Anterior cingulate cortex (tissue), 58 donors: ENCODE results near the gene CTTNBP2NL.
"Not testable (repeated sequence)": the region's sequence is repeated elsewhere in the genome, so short reads cannot be mapped to it uniquely, and the experiment has no call there.

Experiments used
- DNase-seq, 58 donors: peaks; one replicate each; lab custom pipeline; 2025; lab: John Stamatoyannopoulos, UW

Gene CTTNBP2NL

DNA sequence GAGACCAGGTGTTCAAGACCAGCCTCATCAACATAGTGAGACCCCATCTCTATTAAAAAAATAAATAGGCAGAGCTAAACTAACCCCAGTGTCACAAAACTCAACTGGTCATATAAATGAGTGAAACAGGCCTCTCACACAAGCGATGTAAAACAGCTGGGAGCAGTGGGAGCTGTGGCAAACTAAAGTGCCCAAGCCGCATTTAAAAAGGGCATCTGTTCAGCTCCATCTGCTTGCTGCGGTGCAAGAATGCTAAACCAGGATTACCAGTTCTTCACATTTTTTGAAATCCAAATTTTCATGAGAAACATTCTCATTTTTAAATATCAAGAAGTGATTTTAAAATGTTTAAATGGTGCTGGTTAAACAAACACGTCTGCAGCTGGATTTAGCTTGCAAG, 62.7 kb downstream of the CTTNBP2NL start:
- peak in 1 of 58 donors; percentile 10 for DNase-seq

- DNase-seq: no peak
Observed at GRCh38 chr1:112460615-112461014, 64.6 kb downstream of the CTTNBP2NL start.

DNA sequence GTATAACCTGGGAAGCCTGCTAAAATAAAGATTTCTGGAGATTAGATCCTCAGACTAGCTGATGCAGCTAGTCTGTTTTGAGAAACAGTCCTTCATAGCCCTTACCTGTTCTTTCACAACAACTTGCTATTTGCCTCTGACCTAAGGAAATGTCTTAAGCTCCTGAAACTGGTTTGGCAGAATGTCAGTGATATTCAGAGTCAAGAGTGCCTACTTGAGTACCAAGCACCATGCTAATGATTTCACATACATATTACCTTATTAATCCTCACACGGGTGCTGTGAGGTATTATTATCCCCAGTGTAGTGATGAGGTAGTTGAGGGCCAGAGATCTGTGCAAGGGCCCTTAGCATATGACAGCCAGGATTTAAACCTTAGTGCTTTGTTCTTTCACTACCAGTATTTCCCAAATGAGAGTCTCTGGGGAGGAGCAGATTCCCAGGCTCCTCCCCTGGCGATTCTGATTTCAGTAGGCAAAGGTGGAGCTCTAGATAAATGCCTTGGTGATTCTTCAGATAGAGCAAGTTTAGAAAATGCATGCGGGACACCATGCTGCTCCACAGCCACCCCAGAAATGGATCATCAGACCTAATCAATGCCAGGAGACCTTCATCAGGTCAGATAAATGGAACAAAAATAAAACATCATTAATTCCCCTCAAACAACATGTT, 65.3 kb downstream of the CTTNBP2NL start:
- DNase-seq: no peak

DNA sequence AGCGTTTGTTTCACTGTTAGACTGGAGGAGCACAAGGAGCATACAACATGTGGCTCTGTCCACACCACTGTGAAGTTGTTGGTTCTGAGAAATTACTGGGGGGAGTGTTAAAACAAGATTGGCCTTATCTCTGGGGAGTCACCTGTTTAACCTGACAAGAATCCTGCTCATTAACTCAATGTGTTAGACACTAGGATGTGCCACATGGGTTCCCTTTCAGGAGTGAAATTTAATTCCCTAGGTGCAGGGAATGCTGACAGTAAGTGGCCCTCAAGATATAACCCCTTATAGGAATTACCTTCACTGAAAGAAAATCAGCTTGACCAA, 66.9 kb downstream of the CTTNBP2NL start:
- no peak for DNase-seq

GRCh38 chr1:112464501-112464900, 68.5 kb downstream of the CTTNBP2NL start:
- DNase-seq: no peak

- DNase-seq: peak in 11 of 58 donors; percentile 3 to 50 (median 23)
Observed at GRCh38 chr1:112465122-112465521, 69.1 kb downstream of the CTTNBP2NL start.

GRCh38 chr1:112466078-112466660, 70.2 kb downstream of the CTTNBP2NL start:
- DNase-seq: peak; percentile 24 to 98 (median 90)

GRCh38 chr1:112470324-112470723, 74.3 kb downstream of the CTTNBP2NL start:
- DNase-seq: not testable (repeated sequence)

GRCh38 chr1:112470966-112471365, 75.0 kb downstream of the CTTNBP2NL start:
- DNase-seq: no peak

- no peak for DNase-seq
Observed at GRCh38 chr1:112472142-112472541, 76.1 kb downstream of the CTTNBP2NL start.

DNA sequence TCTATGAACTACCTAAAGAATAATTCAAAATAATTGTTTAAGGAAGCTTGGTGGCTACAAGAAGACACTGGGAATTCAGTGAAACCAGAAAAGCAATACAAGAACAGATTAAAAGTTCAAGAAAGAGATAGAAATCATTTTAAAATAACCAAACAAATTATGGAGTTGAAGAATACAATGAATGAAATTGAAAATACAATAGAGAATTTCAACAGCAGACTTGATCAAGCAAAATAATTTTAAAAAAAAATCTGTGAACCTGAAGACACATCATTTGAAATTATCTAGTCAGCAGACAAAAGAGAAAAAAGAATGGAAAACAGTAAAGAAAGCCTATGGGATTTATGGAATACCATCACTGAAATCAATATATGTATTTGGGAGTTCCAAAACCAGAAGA, 81.5 kb downstream of the CTTNBP2NL start:
- no peak for DNase-seq

DNA sequence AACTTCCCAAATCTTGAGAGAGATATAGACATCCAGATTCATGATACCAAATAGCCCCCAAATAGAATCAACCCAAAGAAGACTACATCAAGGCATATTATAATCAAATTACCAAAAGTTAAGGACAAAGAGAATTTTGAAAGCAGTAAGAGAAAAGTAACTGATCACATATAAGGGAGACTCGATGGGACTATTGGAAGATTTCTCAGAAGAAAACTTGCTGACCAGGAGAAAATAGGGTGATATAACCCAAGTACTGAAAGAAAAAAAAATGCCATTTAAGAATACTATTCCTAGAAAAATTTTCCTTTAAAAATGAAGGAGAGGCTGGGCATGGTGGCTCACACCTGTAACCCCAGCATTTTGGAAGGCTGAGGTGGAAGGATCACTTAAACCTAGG, 82.3 kb downstream of the CTTNBP2NL start:
- no peak for DNase-seq

- DNase-seq: not testable (repeated sequence)
Observed at GRCh38 chr1:112486063-112486462, 90.0 kb downstream of the CTTNBP2NL start.

DNA sequence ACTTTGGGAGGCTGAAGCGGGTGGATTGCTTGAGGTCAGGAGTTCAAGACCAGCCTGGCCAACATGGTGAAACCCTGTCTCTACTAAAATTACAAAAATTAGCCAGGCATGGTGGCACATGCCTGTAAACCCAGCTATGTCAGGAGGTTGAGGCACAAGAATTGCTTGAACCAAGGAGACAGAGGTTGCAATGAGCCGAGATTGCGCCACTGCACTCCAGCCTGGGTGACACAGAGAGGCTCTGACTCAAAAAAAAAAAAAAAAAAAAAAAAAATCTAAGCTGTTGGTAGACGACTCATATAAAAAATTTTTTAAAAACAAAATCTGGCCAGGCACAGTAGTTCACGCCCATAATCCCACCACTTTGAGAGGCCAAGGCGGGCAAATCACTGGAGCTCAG, 91.7 kb downstream of the CTTNBP2NL start:
- DNase-seq: not testable (repeated sequence)

DNA sequence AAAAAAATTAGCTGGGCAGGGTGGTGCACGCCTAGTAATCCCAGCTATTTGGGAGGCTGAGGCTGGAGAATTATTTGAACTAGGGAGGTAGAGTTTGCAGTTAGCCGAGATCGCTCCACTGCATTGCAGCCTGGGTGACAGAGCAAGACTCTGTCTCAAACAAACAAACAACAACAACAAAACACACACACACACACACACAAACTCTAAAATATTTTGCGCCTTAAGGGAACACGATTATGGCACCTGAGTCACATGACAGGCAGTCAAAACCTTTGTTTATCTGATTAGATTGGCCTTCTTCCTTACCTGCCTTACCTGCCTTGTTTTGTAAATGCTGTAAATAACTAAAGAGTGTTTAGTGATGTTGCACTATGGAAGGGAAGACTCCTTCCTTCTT, 92.1 kb downstream of the CTTNBP2NL start:
- DNase-seq: no peak

- DNase-seq: no peak
Observed at GRCh38 chr1:112492076-112492475, 96.1 kb downstream of the CTTNBP2NL start.

DNA sequence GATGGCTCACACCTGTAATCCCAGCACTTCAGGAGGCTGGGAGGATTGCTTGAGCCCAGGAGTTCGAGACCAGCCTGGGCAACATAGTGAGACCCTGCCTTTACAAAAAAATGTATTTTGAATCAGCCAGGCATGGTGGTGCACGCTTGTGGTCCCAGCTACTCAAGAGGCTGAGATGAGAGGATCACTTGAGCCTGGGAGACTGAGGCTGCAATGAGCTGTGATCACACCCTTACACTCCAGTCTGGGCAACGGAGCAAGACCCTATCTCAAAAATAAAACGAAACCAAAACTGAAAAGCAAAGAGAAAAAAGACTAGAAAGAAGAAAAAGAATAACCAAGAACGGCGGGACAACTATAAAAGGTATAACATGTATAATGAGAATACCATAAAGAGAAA, 97.3 kb downstream of the CTTNBP2NL start:
- DNase-seq: no peak

- no peak for DNase-seq
Observed at GRCh38 chr1:112496290-112496689, 100.3 kb downstream of the CTTNBP2NL start.

GRCh38 chr1:112501810-112502641, 106.0 kb downstream of the CTTNBP2NL start:
- DNase-seq: peak in 55 of 58 donors; percentile 16 to 85 (median 57)

GRCh38 chr1:112502826-112503225, 106.8 kb downstream of the CTTNBP2NL start:
- peak in 9 of 58 donors; percentile 9 to 56 (median 12) for DNase-seq

- no peak for DNase-seq
Observed at GRCh38 chr1:112504001-112504660, 108.1 kb downstream of the CTTNBP2NL start.
